ENCODE measurements around the gene CR2. TPM values are rescaled to one million over a fixed set of nuclear protein-coding genes. Genes with fewer than 3 reads are reported as not detected.

CR2 gene
- polyA plus RNA-seq, 1 donor (not counting 4 experiments of a cell fraction or from before 2014, with no cell fraction given), result not detected

DNA sequence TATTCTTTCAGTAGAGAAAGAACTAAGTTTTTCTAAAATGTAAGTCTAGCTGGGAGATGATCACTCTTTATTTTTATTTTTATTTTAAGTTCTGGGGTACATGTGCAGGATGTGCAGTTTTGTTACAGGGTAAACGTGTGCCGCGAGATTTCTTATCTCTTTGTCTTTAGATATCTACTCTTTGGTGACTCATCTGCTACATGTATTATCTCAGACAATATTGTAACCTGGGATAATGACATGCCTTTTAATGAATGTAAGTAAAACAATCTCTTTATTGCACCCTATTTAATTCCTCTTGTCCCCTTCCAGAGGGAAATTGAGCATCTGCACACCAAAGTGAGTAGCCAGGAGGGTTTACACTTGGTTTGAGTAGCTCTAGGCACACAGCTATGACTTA lies 9.4 kb downstream of the CR2 start:
- H3K4me1 ChIP-seq (ENCODE audit: control insufficient read depth, extremely low read depth, insufficient read depth, low read length), result no peaks in the 10 kb centered on the region
- dilution Hi-C loops (cut with MboI; ENCODE audit: extremely low pct_ligation_motif_present, low sequenced_read_pairs), result no loop called here
- no peak for TF ChIP-seq CTCF (optimal IDR thresholded peaks at IDR 0.05 in 1 of 3, IDR thresholded peaks at IDR 0.05 in 1 of 3, conservative IDR thresholded peaks at IDR 0.05 in 1 of 3; ENCODE audit: extremely low read depth in 1 of 3, insufficient read depth in 2 of 3, low read length in 3 of 3)
- TF ChIP-seq EZH2 (IDR thresholded peaks at IDR 0.05; ENCODE audit: low read length), result no peak
- peaks cover 36% of the 10 kb centered on the region for H3K27me3 ChIP-seq (ENCODE audit: control insufficient read depth, extremely low read depth, insufficient read depth, low read length)
- H3K4me2 ChIP-seq (ENCODE audit: control insufficient read depth, extremely low read depth, insufficient read depth, low read depth, low read length), result no peak overlapping the region
- no peaks in the 10 kb centered on the region for H4K20me1 ChIP-seq (ENCODE audit: control insufficient read depth, extremely low read depth, insufficient read depth, low read length)
- no peak overlapping the region for H3K9ac ChIP-seq (ENCODE audit: control insufficient read depth, extremely low read depth, insufficient read depth, low read length)
- no peak for DNase-seq (ENCODE audit: low read depth, low spot score)
- no peak overlapping the region for H3K27ac ChIP-seq (ENCODE audit: control insufficient read depth, insufficient read depth, low read length)
- FAIRE-seq, result no peak
- H3K4me3 ChIP-seq (ENCODE audit: control insufficient read depth in 2 of 3, extremely low read depth in 1 of 3, insufficient read depth in 2 of 3, low read depth in 1 of 3, low read length in 3 of 3), result no peak overlapping the region
- H3K9me3 ChIP-seq (ENCODE audit: control insufficient read depth, low read depth, low read length), result no peaks in the 10 kb centered on the region
- no peaks in the 10 kb centered on the region for H3K36me3 ChIP-seq (ENCODE audit: control insufficient read depth in 2 of 2, extremely low read depth in 1 of 2, insufficient read depth in 2 of 2, low read length in 2 of 2)
- no peaks in the 10 kb centered on the region for H3K9me1 ChIP-seq (ENCODE audit: control insufficient read depth, extremely low read depth, insufficient read depth, low read length)
- H2AFZ ChIP-seq (ENCODE audit: control insufficient read depth, low read length), result no peak overlapping the region
- no peaks in the 10 kb centered on the region for H3K79me2 ChIP-seq (ENCODE audit: control insufficient read depth, insufficient read depth, low read length)

DNA sequence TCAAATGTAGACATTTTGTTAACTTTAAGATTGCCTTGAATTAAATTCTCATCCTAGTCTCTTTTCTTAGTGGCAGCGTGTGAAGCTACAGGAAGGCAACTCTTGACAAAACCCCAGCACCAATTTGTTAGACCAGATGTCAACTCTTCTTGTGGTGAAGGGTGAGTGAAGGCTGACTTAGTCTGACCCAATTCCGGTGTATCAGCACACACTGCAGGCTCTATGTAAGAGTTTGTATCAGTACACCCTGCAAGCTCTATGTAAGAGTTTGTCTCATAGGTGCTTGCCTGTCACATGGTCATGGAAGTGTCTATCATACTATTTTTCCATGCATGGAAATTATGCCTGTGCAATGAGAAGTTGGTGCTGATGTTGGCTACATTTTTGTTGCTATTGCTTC lies 16.8 kb downstream of the CR2 start:
- Histone ChIP-seq H3K27me3 (ENCODE audit: control insufficient read depth, extremely low read depth, insufficient read depth, low read length) (peaks cover 43% of the 10 kb centered on the region), H3K4me2 (ENCODE audit: control insufficient read depth, extremely low read depth, insufficient read depth, low read depth, low read length) (no peak overlapping the region), H3K4me1 (ENCODE audit: control insufficient read depth, extremely low read depth, insufficient read depth, low read length) (no peaks in the 10 kb centered on the region), H3K27ac (ENCODE audit: control insufficient read depth, insufficient read depth, low read length) (no peak overlapping the region), H3K36me3 (ENCODE audit: control insufficient read depth in 2 of 2, extremely low read depth in 1 of 2, insufficient read depth in 2 of 2, low read length in 2 of 2) (no peaks in the 10 kb centered on the region), H3K9ac (ENCODE audit: control insufficient read depth, extremely low read depth, insufficient read depth, low read length) (no peak overlapping the region), H3K4me3 (ENCODE audit: control insufficient read depth in 2 of 3, extremely low read depth in 1 of 3, insufficient read depth in 2 of 3, low read depth in 1 of 3, low read length in 3 of 3) (no peak overlapping the region), H3K79me2 (ENCODE audit: control insufficient read depth, insufficient read depth, low read length) (no peaks in the 10 kb centered on the region), H4K20me1 (ENCODE audit: control insufficient read depth, extremely low read depth, insufficient read depth, low read length) (no peaks in the 10 kb centered on the region), H3K9me1 (ENCODE audit: control insufficient read depth, extremely low read depth, insufficient read depth, low read length) (no peaks in the 10 kb centered on the region), H2AFZ (ENCODE audit: control insufficient read depth, low read length) (no peak overlapping the region), H3K9me3 (ENCODE audit: control insufficient read depth, low read depth, low read length) (no peaks in the 10 kb centered on the region)
- FAIRE-seq (no peak), DNase-seq (ENCODE audit: low read depth, low spot score) (no peak)
- TF ChIP-seq CTCF (optimal IDR thresholded peaks at IDR 0.05 in 1 of 3, IDR thresholded peaks at IDR 0.05 in 1 of 3, conservative IDR thresholded peaks at IDR 0.05 in 1 of 3; ENCODE audit: extremely low read depth in 1 of 3, insufficient read depth in 2 of 3, low read length in 3 of 3), result no peak
- no peak for TF ChIP-seq EZH2 (IDR thresholded peaks at IDR 0.05; ENCODE audit: low read length)
- dilution Hi-C loops (cut with MboI; ENCODE audit: extremely low pct_ligation_motif_present, low sequenced_read_pairs), result no loop called here

All from keratinocyte (primary cell).